MM.1S (cell line): ENCODE results near the gene NOB1.
A peak's percentile ranks its signal among the peaks of the same experiment; 100 is the strongest.

Experiments used
- DNase-seq: peaks from one replicate; pipeline ENCODE4 v3.0.0-alpha.2; 2015
- H2AFZ ChIP-seq: fragments of 300-600 bp; sonication (generic); 2 replicates; pipeline ENCODE4 v1.6.0; 2016; ENCODE audit warnings: antibody characterized with exemption, low read length
- H3F3A ChIP-seq: fragments of 300-600 bp; sonication (generic); 2 replicates; pipeline ENCODE4 v1.6.1; 2016; ENCODE audit warnings: mild to moderate bottlenecking, antibody characterized with exemption, low read length, moderate library complexity, mixed read lengths; ENCODE audit not compliant: insufficient read depth
- H3K27ac ChIP-seq: fragments of 300-600 bp; sonication (generic); 2 replicates; pipeline ENCODE4 v1.5.1; 2016; ENCODE audit warnings: mild to moderate bottlenecking, low read length
- H3K27me3 ChIP-seq: fragments of 300-600 bp; sonication (generic); replicated peaks from 2 replicates; pipeline ENCODE4 v1.6.0; 2016; ENCODE audit warnings: low read length; ENCODE audit not compliant: insufficient read depth
- H3K36me3 ChIP-seq: fragments of 300-600 bp; sonication (generic); replicated peaks from 2 replicates; pipeline ENCODE4 v1.6.1; 2016; ENCODE audit warnings: mild to moderate bottlenecking, low read length, mixed read lengths; ENCODE audit not compliant: insufficient read depth
- H3K4me1 ChIP-seq: fragments of 300-600 bp; sonication (generic); 2 replicates; pipeline ENCODE4 v1.6.1; 2016; ENCODE audit warnings: low read length, mixed read lengths
- H3K4me2 ChIP-seq: fragments of 300-600 bp; sonication (generic); 2 replicates; pipeline ENCODE4 v1.6.0; 2016; ENCODE audit warnings: low read depth, low read length
- H3K4me3 ChIP-seq: fragments of 300-600 bp; sonication (generic); 2 replicates; pipeline ENCODE4 v1.5.1; 2016; ENCODE audit warnings: low read length, mixed read lengths
- H3K79me2 ChIP-seq: fragments of 300-600 bp; sonication (generic); 2 replicates; pipeline ENCODE4 v1.6.1; 2016; ENCODE audit warnings: mixed run types, low read length, mixed read lengths
- H3K9ac ChIP-seq: fragments of 300-600 bp; sonication (generic); 2 replicates; pipeline ENCODE4 v1.6.1; 2016; ENCODE audit warnings: low read length, mixed read lengths
- H3K9me2 ChIP-seq: fragments of 300-600 bp; sonication (generic); replicated peaks from 2 replicates; pipeline ENCODE4 v1.6.1; 2016; ENCODE audit warnings: mild to moderate bottlenecking, low read length, mixed read lengths; ENCODE audit not compliant: insufficient read depth
- H3K9me3 ChIP-seq: fragments of 300-600 bp; sonication (generic); replicated peaks from 2 replicates; pipeline ENCODE4 v1.6.1; 2016; ENCODE audit warnings: mild to moderate bottlenecking, low read length, mixed read lengths; ENCODE audit not compliant: insufficient read depth
- H4K20me1 ChIP-seq: fragments of 300-600 bp; sonication (generic); 2 replicates; pipeline ENCODE4 v1.6.1; 2016; ENCODE audit warnings: mild to moderate bottlenecking, low read length, moderate library complexity, mixed read lengths; ENCODE audit not compliant: insufficient read depth
- CTCF ChIP-seq: fragments of 300-600 bp; sonication (generic); IDR thresholded peaks from 2 replicates; pipeline ENCODE4 v1.5.1; 2016; ENCODE audit warnings: antibody characterized with exemption, low read length, mixed read lengths
- EZH2 ChIP-seq: fragments of 300-600 bp; sonication (generic); optimal IDR thresholded peaks from 2 replicates; pipeline ENCODE3; 2017; ENCODE audit warnings: low read depth, mild to moderate bottlenecking, antibody characterized with exemption, low read length, mixed read lengths
- EZH2phosphoT487 ChIP-seq: fragments of 300-600 bp; sonication (generic); IDR thresholded peaks from 2 replicates; pipeline ENCODE4 v1.6.1; 2018; ENCODE audit warnings: antibody characterized with exemption, low read length

Gene NOB1

GRCh38 chr16:69712277-69712676 lies 42.4 kb downstream of the NOB1 start:
- Histone ChIP-seq H3K27ac (no peak overlapping the region), H3K27me3 (no peaks in the 10 kb centered on the region), H4K20me1 (no peaks in the 10 kb centered on the region), H3F3A (no peaks in the 10 kb centered on the region), H2AFZ (no peak overlapping the region), H3K4me2 (no peak overlapping the region), H3K4me3 (no peak overlapping the region), H3K9me3 (no peaks in the 10 kb centered on the region), H3K9ac (no peak overlapping the region), H3K36me3 (no peaks in the 10 kb centered on the region), H3K79me2 (no peaks in the 10 kb centered on the region), H3K4me1 (no peaks in the 10 kb centered on the region), H3K9me2 (no peaks in the 10 kb centered on the region)
- DNase-seq: no peak
- no peak for TF ChIP-seq EZH2
- TF ChIP-seq CTCF: no peak
- no peak for TF ChIP-seq EZH2phosphoT487

- Histone ChIP-seq H2AFZ (no peak overlapping the region), H3K27me3 (no peaks in the 10 kb centered on the region), H3F3A (no peaks in the 10 kb centered on the region), H3K4me1 (no peaks in the 10 kb centered on the region), H3K27ac (no peak overlapping the region), H4K20me1 (no peaks in the 10 kb centered on the region), H3K9me3 (no peaks in the 10 kb centered on the region), H3K4me3 (no peak overlapping the region), H3K9ac (no peak overlapping the region), H3K79me2 (no peaks in the 10 kb centered on the region), H3K4me2 (no peak overlapping the region), H3K9me2 (no peaks in the 10 kb centered on the region), H3K36me3 (no peaks in the 10 kb centered on the region)
- TF ChIP-seq EZH2phosphoT487: no peak
- no peak for TF ChIP-seq CTCF
- no peak for TF ChIP-seq EZH2
- no peak for DNase-seq
Observed at GRCh38 chr16:69711115-69711740, 43.5 kb downstream of the NOB1 start.

GRCh38 chr16:69709456-69710084 lies 45.2 kb downstream of the NOB1 start:
- Histone ChIP-seq H4K20me1 (no peaks in the 10 kb centered on the region), H3K9me2 (no peaks in the 10 kb centered on the region), H3K4me3 (no peak overlapping the region), H3K36me3 (no peaks in the 10 kb centered on the region), H3F3A (no peaks in the 10 kb centered on the region), H3K79me2 (no peaks in the 10 kb centered on the region), H2AFZ (no peak overlapping the region), H3K27me3 (no peaks in the 10 kb centered on the region), H3K27ac (no peak overlapping the region), H3K4me2 (no peak overlapping the region), H3K4me1 (no peaks in the 10 kb centered on the region), H3K9ac (no peak overlapping the region), H3K9me3 (no peaks in the 10 kb centered on the region)
- TF ChIP-seq EZH2: no peak
- TF ChIP-seq CTCF: peak; percentile 75
- DNase-seq: peak; percentile 67
